PC-3 (cell line): Measurements from ENCODE around the gene ZMYND15. TPM values are rescaled to one million over a fixed set of nuclear protein-coding genes. Genes with fewer than 3 reads are reported as not detected.

ENCODE experiments used
- ATAC-seq: fragments of 200-7000 bp; cut with Tn5 transposase; 2 replicates; pipeline ENCODE4 v1.9.1; 2020; ENCODE audit warnings: mild to moderate bottlenecking, moderate library complexity
- BruUV-seq: library from RNA; stranded (reverse); fragments of 400-500 nt; replicated peaks from 2 replicates; lab custom pipeline; 2021; lab: Mats Ljungman, UMichigan
- CTCF ChIA-PET: fragments of 300-600 bp; sonication (Branson Sonifier 250); formaldehyde crosslinking; loops from one replicate; lab custom pipeline; 2022; ENCODE audit warnings: antibody characterized with exemption; lab: Charles Lee
- POLR2A ChIA-PET: fragments of 300-600 bp; sonication (Branson Sonifier 250); formaldehyde crosslinking; loops from one replicate; lab custom pipeline; 2022; ENCODE audit warnings: antibody characterized with exemption; ENCODE audit not compliant: unreplicated experiment; lab: Charles Lee
- DNase-seq: peaks from one replicate; pipeline ENCODE4 v3.0.0-alpha.2; 2015
- H2AFZ ChIP-seq: fragments of 300-600 bp; sonication (generic); 2 replicates; pipeline ENCODE4 v1.6.0; 2016; ENCODE audit warnings: antibody characterized with exemption, low read length
- H3F3A ChIP-seq: fragments of 300-600 bp; sonication (generic); one replicate; pipeline ENCODE4 v1.6.0; 2017; ENCODE audit warnings: antibody characterized with exemption, low read length, control low read depth, mild to moderate bottlenecking; ENCODE audit not compliant: unreplicated experiment
- H3K27ac ChIP-seq: fragments of 300-600 bp; sonication (generic); 2 replicates; pipeline ENCODE4 v1.5.1; 2016; ENCODE audit warnings: mild to moderate bottlenecking, low read length
- H3K27me3 ChIP-seq: fragments of 300-600 bp; sonication (generic); 2 replicates; pipeline ENCODE4 v1.6.1; 2016; ENCODE audit warnings: low read length, mixed read lengths
- H3K36me3 ChIP-seq: fragments of 300-600 bp; sonication (generic); 2 replicates; pipeline ENCODE4 v1.6.1; 2016; ENCODE audit warnings: low read depth, mixed run types, low read length, mixed read lengths
- H3K4me1 ChIP-seq: fragments of 300-600 bp; sonication (generic); 2 replicates; pipeline ENCODE4 v1.5.1; 2016; ENCODE audit warnings: low read length; ENCODE audit not compliant: insufficient read depth
- H3K4me2 ChIP-seq: fragments of 300-600 bp; sonication (generic); 2 replicates; pipeline ENCODE4 v1.6.0; 2016; ENCODE audit warnings: low read length
- H3K4me3 ChIP-seq: fragments of 300-600 bp; sonication (generic); 2 replicates; pipeline ENCODE4 v1.5.1; 2016; ENCODE audit warnings: mild to moderate bottlenecking, low read length, mixed read lengths
- H3K79me2 ChIP-seq: fragments of 300-600 bp; sonication (generic); 2 replicates; pipeline ENCODE4 v1.6.1; 2017; ENCODE audit warnings: low read length, mixed read lengths
- H3K9ac ChIP-seq: fragments of 300-600 bp; sonication (generic); 2 replicates; pipeline ENCODE4 v1.6.0; 2016; ENCODE audit warnings: mild to moderate bottlenecking, low read length
- H3K9me2 ChIP-seq: fragments of 300-600 bp; sonication (generic); replicated peaks from 2 replicates; pipeline ENCODE4 v1.6.1; 2016; ENCODE audit warnings: mixed run types, low read length, mixed read lengths
- H3K9me3 ChIP-seq: fragments of 300-600 bp; sonication (generic); 2 replicates; pipeline ENCODE4 v1.6.1; 2016; ENCODE audit warnings: low read length, mixed read lengths
- H4K20me1 ChIP-seq: fragments of 300-600 bp; sonication (generic); 2 replicates; pipeline ENCODE4 v1.6.1; 2016; ENCODE audit warnings: low read length, mixed read lengths
- CTCF ChIP-seq: fragments of 300-600 bp; sonication (generic); conservative IDR thresholded peaks from 2 replicates; pipeline ENCODE4 v1.5.1; 2017; ENCODE audit warnings: antibody characterized with exemption, low read depth, mild to moderate bottlenecking, low read length
- EZH2 ChIP-seq: fragments of 300-600 bp; sonication (generic); IDR thresholded peaks from one replicate; pipeline ENCODE4 v1.6.1; 2017; ENCODE audit warnings: antibody characterized with exemption, mild to moderate bottlenecking, low read length; ENCODE audit not compliant: unreplicated experiment
- EZH2phosphoT487 ChIP-seq: fragments of 300-600 bp; sonication (generic); IDR thresholded peaks from 2 replicates; pipeline ENCODE4 v1.6.1; 2018; ENCODE audit warnings: mild to moderate bottlenecking, antibody characterized with exemption, low read length, borderline replicate concordance
- intact Hi-C: fragments of 100-400 bp; cut with micrococcal nuclease; formaldehyde crosslinking; loops from 2 replicates; pipeline ENCODE4 v1.9.0; 2023
- total RNA-seq: library from RNA; depleted of rRNA; stranded (reverse); fragments of >200 nt; gene quantifications from 2 replicates; pipeline ENCODE4 v1.2.3, GENCODE V29; 2014

ZMYND15 gene
- total RNA-seq, 1 experiment from 2014 or later = 0.51 TPM

DNA sequence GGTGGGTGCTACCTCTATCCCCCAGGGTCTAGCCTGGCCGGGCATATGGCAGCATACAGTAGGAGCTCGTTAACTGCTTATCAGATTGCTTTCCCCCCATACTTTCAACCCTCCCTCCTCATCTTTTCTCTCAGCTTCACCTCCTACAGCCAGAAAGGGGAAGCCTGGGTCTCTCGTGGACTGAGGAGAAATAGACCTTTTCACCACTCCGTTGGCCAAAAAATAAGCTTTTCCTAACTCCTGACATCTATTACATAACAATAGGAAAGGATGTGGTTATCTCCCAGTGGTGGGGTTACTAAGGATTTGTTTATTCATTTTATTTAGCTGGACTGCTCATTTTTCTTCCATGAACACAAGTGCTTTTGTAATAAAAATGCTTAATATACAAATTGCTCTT is 9.1 kb downstream of the ZMYND15 start:
- Histone ChIP-seq H3K4me3 (no peak overlapping the region), H3K9me2 (no peaks in the 10 kb centered on the region), H3K4me2 (no peak overlapping the region), H3K9ac (no peak overlapping the region), H3F3A (no peaks in the 10 kb centered on the region), H3K27ac (no peak overlapping the region), H4K20me1 (no peaks in the 10 kb centered on the region), H3K79me2 (no peaks in the 10 kb centered on the region), H3K9me3 (no peaks in the 10 kb centered on the region), H2AFZ (no peak overlapping the region), H3K27me3 (no peaks in the 10 kb centered on the region), H3K4me1 (no peaks in the 10 kb centered on the region), H3K36me3 (no peaks in the 10 kb centered on the region)
- TF ChIP-seq EZH2phosphoT487 (no peak), EZH2 (no peak), CTCF (no peak)
- no TSS peak for BruUV-seq
- POLR2A ChIA-PET = no interaction called here
- no peak for ATAC-seq
- intact Hi-C loops = no loop called here
- DNase-seq = no peak
- CTCF ChIA-PET = interaction anchor here (0.5 kb wide), 1 partner anchor 48 kb away, joined by 3 read pairs; no protein-coding TSS in a partner anchor

DNA sequence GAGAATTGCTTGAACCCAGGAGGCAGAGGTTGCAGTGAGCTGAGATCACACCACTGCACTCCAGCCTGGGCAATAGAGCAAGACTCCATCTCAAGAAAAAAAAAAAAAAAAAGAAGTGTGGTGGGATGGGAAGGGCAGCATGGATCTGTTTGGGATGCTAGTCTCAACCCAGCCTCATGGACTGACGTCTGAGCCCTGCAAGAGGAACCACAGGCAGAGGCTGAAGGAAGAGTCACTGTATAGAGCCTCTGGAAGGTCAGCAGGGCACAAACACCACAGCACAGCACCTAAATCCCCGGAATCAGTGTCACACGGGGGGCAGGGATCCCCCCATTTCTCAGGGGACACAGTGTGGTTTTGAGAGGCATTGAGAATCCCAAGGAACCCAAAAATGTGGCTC is 11.0 kb downstream of the ZMYND15 start:
- TF ChIP-seq CTCF (no peak), EZH2 (no peak), EZH2phosphoT487 (no peak)
- Histone ChIP-seq H3K36me3 (no peaks in the 10 kb centered on the region), H3K9me2 (no peaks in the 10 kb centered on the region), H3K27ac (no peak overlapping the region), H3K4me1 (no peaks in the 10 kb centered on the region), H3K79me2 (no peaks in the 10 kb centered on the region), H3K9me3 (no peaks in the 10 kb centered on the region), H3K9ac (no peak overlapping the region), H2AFZ (no peak overlapping the region), H3K4me3 (no peak overlapping the region), H3K27me3 (no peaks in the 10 kb centered on the region), H4K20me1 (no peaks in the 10 kb centered on the region), H3K4me2 (no peak overlapping the region), H3F3A (no peaks in the 10 kb centered on the region)
- no TSS peak for BruUV-seq
- no peak for ATAC-seq
- ChIA-PET CTCF (no interaction called here), POLR2A (no interaction called here)
- intact Hi-C loops = no loop called here
- DNase-seq = no peak

GRCh38 chr17:4751932-4752331 is 12.3 kb downstream of the ZMYND15 start:
- Histone ChIP-seq H3K27ac (no peak overlapping the region), H3F3A (no peaks in the 10 kb centered on the region), H3K4me3 (no peak overlapping the region), H3K9me3 (no peaks in the 10 kb centered on the region), H3K27me3 (no peaks in the 10 kb centered on the region), H3K79me2 (no peaks in the 10 kb centered on the region), H4K20me1 (no peaks in the 10 kb centered on the region), H3K9me2 (no peaks in the 10 kb centered on the region), H3K4me1 (no peaks in the 10 kb centered on the region), H3K4me2 (no peak overlapping the region), H3K9ac (no peak overlapping the region), H3K36me3 (no peaks in the 10 kb centered on the region), H2AFZ (no peak overlapping the region)
- intact Hi-C loops = no loop called here
- TF ChIP-seq EZH2phosphoT487 (no peak), CTCF (no peak), EZH2 (no peak)
- CTCF ChIA-PET = no interaction called here
- no TSS peak for BruUV-seq
- POLR2A ChIA-PET = no interaction called here
- ATAC-seq (no peak), DNase-seq (no peak)
